SK-MEL-5 (cell line): ENCODE data around the gene OR10G7. TPM values are rescaled to one million over a fixed set of nuclear protein-coding genes. Genes with fewer than 3 reads are reported as not detected.
"Not testable (repeated sequence)": the region's sequence is repeated elsewhere in the genome, so short reads cannot be mapped to it uniquely, and the experiment has no call there.

ENCODE experiments used
- DNase-seq: peaks from one replicate; pipeline ENCODE4 v3.0.0-alpha.2; 2016; ENCODE audit warnings: low read depth, low spot score
- in situ Hi-C: cut with HindIII; loops from 2 replicates; pipeline ENCODE4 v1.10.0; 2016; ENCODE audit warnings: low sequenced_read_pairs, high pct_unique_total_duplicates, low pct_unique_long_range_greater_than_20kb
- total RNA-seq: library from RNA; depleted of rRNA; stranded (reverse); fragments of >200 nt; shearing (Covaris generic); gene quantifications from 2 replicates; pipeline ENCODE4 v1.2.3, GENCODE V29; 2014; rRNA removed

OR10G7 gene
- total RNA-seq, 1 experiment from 2014 or later = not detected

- in situ Hi-C loops = no loop called here
These were observed 27.5 kb upstream of the OR10G7 start for GRCh38 chr11:124068601-124069110.

GRCh38 chr11:124052966-124053365, 11.8 kb upstream of the OR10G7 start:
- in situ Hi-C loops = no loop called here
- no peak for DNase-seq

More at GRCh38 chr11:124068601-124069110, 27.5 kb upstream of the OR10G7 start:
- no peak for DNase-seq

- in situ Hi-C loops = no loop called here
- DNase-seq = no peak
These were observed 9.6 kb upstream of the OR10G7 start for GRCh38 chr11:124050748-124051147.

- in situ Hi-C loops = no loop called here
- no peak for DNase-seq
These were observed 2.3 kb upstream of the OR10G7 start for GRCh38 chr11:124043420-124043819.

DNA sequence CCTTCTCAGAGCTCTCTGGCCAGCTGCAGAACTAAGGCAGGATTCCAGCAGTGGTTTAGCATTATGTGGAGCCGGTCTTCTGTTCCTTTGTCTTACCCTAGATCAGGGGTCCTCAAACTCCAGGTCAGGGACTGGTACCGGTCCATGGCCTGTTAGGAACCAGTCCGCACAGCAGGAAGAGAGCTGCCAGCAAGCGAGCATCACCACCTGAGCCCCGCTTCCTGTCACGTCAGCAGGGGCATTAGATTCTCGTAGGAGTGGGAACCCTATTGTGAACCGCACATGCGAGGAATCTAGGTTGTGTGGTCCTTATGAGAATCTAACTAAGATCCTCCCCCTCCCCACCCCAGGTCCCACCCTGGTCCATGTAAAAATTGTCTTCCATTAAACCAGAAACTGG, 1.6 kb downstream of the OR10G7 start:
- no peak for DNase-seq
- in situ Hi-C loops = no loop called here

DNA sequence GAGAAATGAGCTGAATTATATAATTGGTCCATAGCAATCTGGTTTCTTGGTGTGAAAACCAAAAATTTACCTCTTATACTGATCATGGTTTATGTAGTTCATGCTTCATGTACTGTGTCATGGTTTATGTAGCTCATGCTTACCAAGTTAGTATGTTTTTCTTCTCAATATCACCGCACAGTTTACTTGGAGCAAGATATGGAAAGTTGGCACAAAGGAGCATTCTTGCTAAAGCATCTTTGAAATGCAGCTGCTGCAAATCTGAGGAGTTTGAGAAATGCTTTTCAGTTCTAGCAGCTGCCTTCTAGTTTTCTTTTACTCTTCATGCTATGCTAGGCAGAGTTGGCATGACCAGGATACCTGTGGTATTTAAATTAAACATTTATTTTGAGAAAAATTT, 4.5 kb downstream of the OR10G7 start:
- in situ Hi-C loops = no loop called here
- DNase-seq = no peak

DNA sequence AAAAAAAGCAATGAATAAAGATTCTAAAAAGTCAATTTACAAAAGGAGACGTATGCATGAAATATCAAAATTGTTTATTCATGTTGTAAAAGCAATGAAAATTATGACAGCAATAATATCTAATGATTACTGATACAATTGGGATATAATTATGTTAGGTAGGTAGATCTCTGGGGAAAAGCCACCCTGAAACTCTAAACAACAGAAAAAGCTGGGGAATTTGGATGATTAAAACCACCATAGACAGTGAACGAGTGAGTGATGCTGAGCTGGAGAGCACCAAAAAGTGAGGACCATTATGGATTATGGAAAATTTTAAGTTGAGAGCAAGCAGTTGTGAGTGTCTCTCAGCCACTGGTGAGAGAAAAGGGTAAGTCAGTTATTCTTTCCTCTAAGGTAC, 14.6 kb downstream of the OR10G7 start, which contains the start of gene OR10G8:
TSS of gene OR10G8 (plus strand) at position 301 of the 400 bp plus-strand sequence. CDS start 2,825 bp downstream, outside the sequence.
- no peak for DNase-seq
- in situ Hi-C loops = no loop called here

DNA sequence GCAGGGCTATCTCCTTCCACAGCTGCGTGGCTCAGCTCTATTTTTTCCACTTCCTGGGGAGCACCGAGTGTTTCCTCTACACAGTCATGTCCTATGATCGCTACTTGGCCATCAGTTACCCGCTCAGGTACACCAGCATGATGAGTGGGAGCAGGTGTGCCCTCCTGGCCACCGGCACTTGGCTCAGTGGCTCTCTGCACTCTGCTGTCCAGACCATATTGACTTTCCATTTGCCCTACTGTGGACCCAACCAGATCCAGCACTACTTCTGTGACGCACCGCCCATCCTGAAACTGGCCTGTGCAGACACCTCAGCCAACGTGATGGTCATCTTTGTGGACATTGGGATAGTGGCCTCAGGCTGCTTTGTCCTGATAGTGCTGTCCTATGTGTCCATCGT, 25.3 kb downstream of the OR10G7 start:
- in situ Hi-C loops, DNase-seq: not testable (repeated sequence)

DNA sequence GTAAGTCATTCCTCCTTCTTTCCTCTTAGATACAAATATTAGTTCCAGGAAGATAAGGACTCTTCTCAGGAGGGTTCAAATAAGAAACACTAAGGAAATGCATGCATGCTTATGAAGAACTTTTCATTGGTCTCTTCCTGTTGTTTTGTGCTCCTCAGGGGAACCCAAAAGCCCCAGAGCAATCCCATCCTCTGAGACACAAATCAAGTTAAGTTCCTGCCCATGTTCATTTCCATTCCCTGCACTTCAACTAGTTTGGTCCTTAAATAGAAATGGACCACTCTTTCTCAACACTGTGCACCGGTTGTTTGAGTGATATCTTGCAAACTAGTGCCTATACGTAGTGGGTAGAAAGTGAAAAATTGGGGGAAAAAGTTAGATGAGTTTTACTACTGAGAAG, 28.4 kb downstream of the OR10G7 start, which contains the start of gene OR10G4:
TSS of gene OR10G4 (plus strand) at position 301 of the 400 bp plus-strand sequence. CDS start 2,578 bp downstream, outside the sequence.
- DNase-seq = no peak
- in situ Hi-C loops = no loop called here

- in situ Hi-C loops = no loop called here
These were observed 46.0 kb downstream of the OR10G7 start, which contains the start of gene OR10G6 for GRCh38 chr11:123995119-123995518. TSS of gene OR10G6 (minus strand) at chr11:123995161. CDS start at chr11:123995161, 0 bp downstream.

More at GRCh38 chr11:123995119-123995518, 46.0 kb downstream of the OR10G7 start, which contains the start of gene OR10G6:
- no peak for DNase-seq

Other genes starting within 250 kb of the OR10G7 start
- gene OR6M1, start 235.0 kb downstream of the OR10G7 start, total RNA-seq = not detected in 2 replicates
- gene TMEM225, start 155.7 kb downstream of the OR10G7 start, total RNA-seq = not detected in 2 replicates
- gene OR8D4, start 139.2 kb downstream of the OR10G7 start, total RNA-seq = not detected in 2 replicates
- not detected in 2 replicates for gene OR4D5, start 101.7 kb downstream of the OR10G7 start, total RNA-seq
- gene OR6T1, start 97.5 kb downstream of the OR10G7 start, total RNA-seq = not detected in 2 replicates
- gene OR10S1, start 63.5 kb downstream of the OR10G7 start, total RNA-seq = not detected in 2 replicates
- not detected in 2 replicates for gene OR10G6, start 46.2 kb downstream of the OR10G7 start, total RNA-seq
- not detected in 2 replicates for gene OR10G4, start 28.3 kb downstream of the OR10G7 start, total RNA-seq
- gene OR10G9, start 18.3 kb downstream of the OR10G7 start, total RNA-seq = not detected in 2 replicates
- not detected in 2 replicates for gene OR10G8, start 14.5 kb downstream of the OR10G7 start, total RNA-seq
- gene VWA5A, start 74.1 kb upstream of the OR10G7 start, total RNA-seq = 5.2 and 6.6 TPM in 2 replicates
- not detected in 2 replicates for gene OR10D3, start 142.0 kb upstream of the OR10G7 start, total RNA-seq
- gene OR8G1, start 199.8 kb upstream of the OR10G7 start, total RNA-seq = not detected in 2 replicates
- gene OR8G5, start 215.1 kb upstream of the OR10G7 start, total RNA-seq = not detected in 2 replicates